GM12872 (cell line): ENCODE results near the gene IQCH.

Experiments used
- TF ChIP-seq, protein P1 (sequence below): IDR thresholded peaks from 3 replicates; pipeline ENCODE4 v1.5.1; 2011; ENCODE audit warnings: low read depth, mild to moderate bottlenecking, low read length, moderate library complexity; ENCODE audit not compliant: insufficient read depth

The IQCH gene

DNA sequence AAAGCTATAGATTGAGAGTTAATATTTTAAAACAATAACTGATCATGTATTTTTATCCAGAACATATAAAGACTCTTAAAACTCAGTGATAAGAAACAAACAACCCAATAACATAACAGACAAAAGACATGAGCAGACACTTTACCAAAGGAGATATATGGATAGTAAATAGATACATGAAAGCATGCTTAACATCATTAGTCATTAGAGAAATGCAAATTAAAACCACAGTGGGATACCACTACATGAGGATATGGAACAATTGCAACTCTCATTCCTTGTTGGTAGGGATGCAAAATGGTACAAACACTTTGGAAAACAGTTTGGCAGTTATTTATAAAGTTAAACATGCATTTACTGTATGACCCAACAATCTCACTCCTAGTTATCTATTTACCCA is 95.0 kb downstream of the IQCH start:
- TF ChIP-seq, protein P1, sequence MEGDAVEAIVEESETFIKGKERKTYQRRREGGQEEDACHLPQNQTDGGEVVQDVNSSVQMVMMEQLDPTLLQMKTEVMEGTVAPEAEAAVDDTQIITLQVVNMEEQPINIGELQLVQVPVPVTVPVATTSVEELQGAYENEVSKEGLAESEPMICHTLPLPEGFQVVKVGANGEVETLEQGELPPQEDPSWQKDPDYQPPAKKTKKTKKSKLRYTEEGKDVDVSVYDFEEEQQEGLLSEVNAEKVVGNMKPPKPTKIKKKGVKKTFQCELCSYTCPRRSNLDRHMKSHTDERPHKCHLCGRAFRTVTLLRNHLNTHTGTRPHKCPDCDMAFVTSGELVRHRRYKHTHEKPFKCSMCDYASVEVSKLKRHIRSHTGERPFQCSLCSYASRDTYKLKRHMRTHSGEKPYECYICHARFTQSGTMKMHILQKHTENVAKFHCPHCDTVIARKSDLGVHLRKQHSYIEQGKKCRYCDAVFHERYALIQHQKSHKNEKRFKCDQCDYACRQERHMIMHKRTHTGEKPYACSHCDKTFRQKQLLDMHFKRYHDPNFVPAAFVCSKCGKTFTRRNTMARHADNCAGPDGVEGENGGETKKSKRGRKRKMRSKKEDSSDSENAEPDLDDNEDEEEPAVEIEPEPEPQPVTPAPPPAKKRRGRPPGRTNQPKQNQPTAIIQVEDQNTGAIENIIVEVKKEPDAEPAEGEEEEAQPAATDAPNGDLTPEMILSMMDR = no peak

GRCh38 chr15:67350042-67350441 is 95.5 kb downstream of the IQCH start:
- TF ChIP-seq, protein P1 = no peak

GRCh38 chr15:67358391-67358790 is 103.8 kb downstream of the IQCH start:
- TF ChIP-seq, protein P1 = no peak

DNA sequence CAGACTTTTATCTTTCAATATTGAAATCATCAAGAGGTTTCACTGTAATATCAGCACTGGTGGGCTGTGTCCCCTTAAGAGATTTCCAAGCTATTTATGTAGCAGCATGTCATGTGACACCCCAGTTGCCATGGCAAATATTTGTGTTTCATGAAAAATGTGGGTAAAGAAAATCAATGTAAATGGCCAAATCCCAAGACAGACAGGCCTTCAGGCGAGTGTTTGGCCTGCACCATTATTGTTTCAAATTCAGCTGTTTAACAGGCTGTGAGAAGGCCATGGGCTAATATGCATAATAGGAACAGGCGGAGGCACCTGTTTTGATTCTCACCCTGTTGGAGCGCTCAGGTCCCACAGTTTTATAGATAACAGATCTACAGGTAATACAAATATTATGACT is 104.2 kb downstream of the IQCH start:
- TF ChIP-seq, protein P1 = no peak

DNA sequence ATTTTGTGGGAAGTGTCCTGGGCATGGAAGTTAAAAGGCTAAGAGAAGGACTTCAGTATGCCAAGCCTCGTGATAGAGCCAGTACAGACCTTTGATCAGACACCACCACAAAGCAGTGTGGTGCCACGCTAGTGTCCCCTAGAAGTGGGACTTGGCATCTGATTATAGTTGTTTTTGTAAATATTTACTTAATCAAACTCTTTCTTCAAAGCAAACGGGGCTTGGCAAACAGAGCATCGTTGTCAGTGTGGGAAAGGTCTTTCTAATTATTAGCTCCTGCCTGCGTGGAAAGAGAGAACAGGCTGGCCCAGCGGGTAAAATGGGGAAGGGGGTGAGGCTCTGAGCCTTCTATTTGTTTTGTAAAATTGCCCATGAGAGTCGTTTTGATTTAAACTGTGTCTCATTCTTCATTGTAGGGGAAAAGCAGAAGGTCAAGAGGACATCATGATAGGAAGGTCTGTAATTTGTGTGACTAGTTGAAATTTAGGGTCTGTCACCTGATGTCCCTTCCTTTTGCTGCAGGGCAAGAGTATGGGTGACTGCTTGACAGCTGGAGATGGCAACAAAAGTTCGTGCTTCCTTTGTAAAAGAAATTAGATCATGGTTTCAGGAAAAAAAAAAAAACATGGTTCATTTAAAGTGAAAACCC is 105.0 kb downstream of the IQCH start:
- TF ChIP-seq, protein P1 = no peak

DNA sequence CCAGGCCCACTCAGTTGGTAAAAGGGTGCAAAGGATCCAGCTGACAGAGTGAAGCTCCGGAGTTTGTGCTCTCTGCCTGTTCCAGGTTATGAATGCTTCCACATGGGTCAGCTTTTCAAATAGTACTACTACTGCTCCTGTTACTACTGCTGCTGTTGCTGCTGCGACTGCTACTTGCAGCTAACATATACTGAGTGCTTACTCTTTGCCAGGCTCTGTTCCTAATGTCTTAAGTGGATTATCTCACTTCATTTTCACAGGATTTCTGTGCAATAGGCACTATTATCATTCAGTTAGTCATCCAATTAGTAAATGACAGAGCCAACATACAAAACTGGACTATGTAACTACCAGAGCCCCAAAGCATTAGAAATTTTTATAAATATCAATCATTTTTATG is 106.5 kb downstream of the IQCH start:
- TF ChIP-seq, protein P1 = no peak

DNA sequence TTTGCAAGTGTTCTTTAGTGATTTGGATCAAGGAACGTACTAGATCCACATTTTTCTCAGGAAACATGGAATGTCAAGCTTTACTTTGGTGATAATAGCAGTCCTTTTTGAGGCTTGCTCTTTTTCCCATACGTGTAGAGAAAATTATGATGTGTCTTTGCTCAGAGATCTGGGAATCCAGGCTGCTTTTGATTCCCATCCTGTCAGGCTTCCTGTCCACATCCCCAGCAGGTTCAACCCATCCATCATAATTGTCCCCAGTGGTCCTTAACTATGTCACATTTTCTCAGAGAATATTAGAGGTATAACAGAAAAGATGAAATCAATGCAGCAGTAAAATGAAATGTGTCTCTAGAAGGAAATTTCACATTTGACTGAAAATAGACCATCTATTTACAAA is 111.4 kb downstream of the IQCH start:
- TF ChIP-seq, protein P1 = no peak
